Epithelial cell of esophagus (primary cell): ENCODE measurements around the gene POP5.

ENCODE experiments used
- DNase-seq: peaks from one replicate; pipeline ENCODE4 v3.0.0; 2010; ENCODE audit warnings: low read depth
- H3K4me3 ChIP-seq: 2 replicates; pipeline ENCODE4 v1.5.1; 2011; ENCODE audit warnings: mild to moderate bottlenecking, low read length, control low read depth
- TF ChIP-seq, protein P1 (sequence below): IDR thresholded peaks from 2 replicates; pipeline ENCODE4 v1.5.1; 2011; ENCODE audit warnings: low read depth, mild to moderate bottlenecking, low read length, control low read depth, inconsistent platforms; ENCODE audit not compliant: insufficient read depth; ENCODE audit errors: missing control alignments

Gene POP5

GRCh38 chr12:120563495-120563894, 17.7 kb downstream of the POP5 start:
- TF ChIP-seq, protein P1, sequence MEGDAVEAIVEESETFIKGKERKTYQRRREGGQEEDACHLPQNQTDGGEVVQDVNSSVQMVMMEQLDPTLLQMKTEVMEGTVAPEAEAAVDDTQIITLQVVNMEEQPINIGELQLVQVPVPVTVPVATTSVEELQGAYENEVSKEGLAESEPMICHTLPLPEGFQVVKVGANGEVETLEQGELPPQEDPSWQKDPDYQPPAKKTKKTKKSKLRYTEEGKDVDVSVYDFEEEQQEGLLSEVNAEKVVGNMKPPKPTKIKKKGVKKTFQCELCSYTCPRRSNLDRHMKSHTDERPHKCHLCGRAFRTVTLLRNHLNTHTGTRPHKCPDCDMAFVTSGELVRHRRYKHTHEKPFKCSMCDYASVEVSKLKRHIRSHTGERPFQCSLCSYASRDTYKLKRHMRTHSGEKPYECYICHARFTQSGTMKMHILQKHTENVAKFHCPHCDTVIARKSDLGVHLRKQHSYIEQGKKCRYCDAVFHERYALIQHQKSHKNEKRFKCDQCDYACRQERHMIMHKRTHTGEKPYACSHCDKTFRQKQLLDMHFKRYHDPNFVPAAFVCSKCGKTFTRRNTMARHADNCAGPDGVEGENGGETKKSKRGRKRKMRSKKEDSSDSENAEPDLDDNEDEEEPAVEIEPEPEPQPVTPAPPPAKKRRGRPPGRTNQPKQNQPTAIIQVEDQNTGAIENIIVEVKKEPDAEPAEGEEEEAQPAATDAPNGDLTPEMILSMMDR = no peak
- no peak for DNase-seq
- no peak overlapping the region for H3K4me3 ChIP-seq

DNA sequence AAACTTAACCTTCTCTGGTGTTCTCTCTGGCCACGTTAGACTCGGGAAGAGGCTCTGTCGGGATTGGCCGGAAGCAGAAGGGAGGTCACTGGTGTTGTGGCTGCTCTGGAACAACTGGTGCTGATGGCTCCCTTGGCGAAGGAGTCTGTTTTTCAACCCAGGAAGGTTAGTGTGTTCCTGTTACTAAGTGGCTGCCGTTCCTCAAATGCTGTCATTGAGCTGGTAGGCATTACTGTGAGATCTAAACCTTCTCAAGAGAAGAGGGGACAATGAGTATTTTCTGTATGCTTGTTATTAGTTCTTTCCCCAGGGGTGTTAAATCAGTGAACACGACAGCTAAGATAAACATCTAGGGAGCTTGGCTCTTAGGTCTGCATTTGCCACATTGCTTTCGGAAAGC, 18.3 kb downstream of the POP5 start:
- no peak overlapping the region for H3K4me3 ChIP-seq
- TF ChIP-seq, protein P1 = no peak
- no peak for DNase-seq

GRCh38 chr12:120557589-120557988, 23.6 kb downstream of the POP5 start:
- no peak for DNase-seq
- TF ChIP-seq, protein P1 = no peak
- H3K4me3 ChIP-seq = no peak overlapping the region

DNA sequence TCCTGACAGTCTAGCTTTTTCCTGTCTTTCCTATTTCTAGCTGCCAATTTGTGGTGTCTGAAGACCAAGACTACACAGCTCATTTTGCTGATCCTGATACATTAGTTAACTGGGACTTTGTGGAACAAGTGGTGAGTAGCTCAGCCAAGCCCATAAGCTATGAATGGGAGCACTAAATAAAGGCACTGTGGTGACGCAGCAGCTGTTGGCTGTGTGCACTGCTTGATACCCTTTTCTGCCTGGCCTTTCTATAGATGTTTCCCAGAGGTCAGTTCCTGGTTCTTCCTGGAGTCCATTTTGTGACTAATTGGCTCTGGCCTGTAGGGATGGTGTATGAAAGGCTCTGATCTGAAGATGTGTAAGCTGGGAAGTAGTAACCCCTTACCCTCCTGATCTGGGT, 26.5 kb downstream of the POP5 start:
- TF ChIP-seq, protein P1 = no peak
- DNase-seq = no peak
- no peak overlapping the region for H3K4me3 ChIP-seq

DNA sequence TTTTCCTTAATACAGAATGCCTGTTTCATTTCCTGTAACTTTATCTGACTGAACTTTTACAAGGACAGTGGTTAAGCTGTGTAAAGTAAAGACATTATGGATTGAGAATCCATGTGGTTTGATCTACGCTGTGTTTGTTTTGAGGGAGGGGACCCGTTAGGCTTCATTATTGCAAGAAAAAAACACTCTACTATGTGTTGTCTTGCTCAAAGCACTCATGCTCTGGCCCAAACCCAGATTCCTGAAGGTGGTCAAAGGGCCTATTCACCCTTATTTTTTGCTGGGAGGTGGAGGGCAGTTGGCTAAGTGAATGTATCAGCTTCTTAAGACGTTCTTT, 35.2 kb downstream of the POP5 start:
- no peak overlapping the region for H3K4me3 ChIP-seq
- no peak for DNase-seq
- TF ChIP-seq, protein P1 = no peak

DNA sequence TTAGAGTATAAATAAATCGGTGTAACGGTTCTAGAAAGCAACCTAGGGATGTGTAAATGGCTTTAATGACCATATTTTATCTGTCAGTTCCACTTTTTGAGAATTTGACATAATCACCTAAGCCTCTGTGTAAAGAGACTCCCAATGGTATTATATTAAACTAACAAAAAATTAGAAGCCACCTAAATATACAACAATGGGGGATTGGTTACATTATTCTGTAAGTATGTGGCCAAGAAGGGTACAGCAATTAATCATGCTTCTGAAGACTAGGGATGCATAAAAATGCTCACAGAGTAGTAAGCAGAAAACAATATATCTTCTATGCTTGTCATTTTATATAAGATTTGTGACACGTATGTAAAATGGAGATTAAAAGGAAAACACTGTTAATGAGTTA, 36.5 kb downstream of the POP5 start:
- TF ChIP-seq, protein P1 = no peak
- DNase-seq = no peak

GRCh38 chr12:120542166-120542565, 39.0 kb downstream of the POP5 start:
- no peak for DNase-seq
- TF ChIP-seq, protein P1 = no peak
- no peak overlapping the region for H3K4me3 ChIP-seq

More for the DNA sequence above, 36.5 kb downstream of the POP5 start:
- no peak overlapping the region for H3K4me3 ChIP-seq
